DOHH2 (cell line): ENCODE data around the gene PDE9A.

Source experiments
- H3F3A ChIP-seq: fragments of 200-600 bp; sonication (generic), shearing (Covaris generic); 2 replicates; pipeline ENCODE4 v1.6.0; 2016; ENCODE audit warnings: antibody characterized with exemption, mild to moderate bottlenecking; ENCODE audit not compliant: control insufficient read depth, insufficient read depth
- H3K27ac ChIP-seq: fragments of 200-600 bp; sonication (generic); 2 replicates; pipeline ENCODE4 v1.5.1; 2014; ENCODE audit warnings: low read depth, mild to moderate bottlenecking, low read length, moderate library complexity
- H3K27me3 ChIP-seq: fragments of 200-600 bp; sonication (generic); 2 replicates; pipeline ENCODE4 v1.6.1; 2014; ENCODE audit warnings: mild to moderate bottlenecking, low read length, mixed read lengths; ENCODE audit not compliant: control insufficient read depth
- H3K36me3 ChIP-seq: fragments of 200-600 bp; sonication (generic); 2 replicates; pipeline ENCODE4 v1.6.1; 2014; ENCODE audit warnings: mild to moderate bottlenecking, low read length, moderate library complexity, mixed read lengths; ENCODE audit not compliant: control insufficient read depth
- H3K4me1 ChIP-seq: fragments of 200-600 bp; sonication (generic); 2 replicates; pipeline ENCODE4 v1.6.1; 2014; ENCODE audit warnings: mild to moderate bottlenecking, low read length, mixed read lengths; ENCODE audit not compliant: control insufficient read depth
- H3K4me2 ChIP-seq: fragments of 200-600 bp; sonication (generic); 2 replicates; pipeline ENCODE4 v1.6.0; 2014; ENCODE audit warnings: mild to moderate bottlenecking, low read length, moderate library complexity
- H3K4me3 ChIP-seq: fragments of 200-600 bp; sonication (generic); 2 replicates; pipeline ENCODE4 v1.5.1; 2014; ENCODE audit warnings: mild to moderate bottlenecking, low read length, mixed read lengths
- H3K79me2 ChIP-seq: fragments of 200-600 bp; sonication (generic); 2 replicates; pipeline ENCODE4 v1.6.1; 2014; ENCODE audit warnings: mild to moderate bottlenecking, low read length, mixed read lengths; ENCODE audit not compliant: control insufficient read depth
- H3K9me2 ChIP-seq: fragments of 200-600 bp; sonication (generic); replicated peaks from 2 replicates; pipeline ENCODE4 v1.6.1; 2014; ENCODE audit warnings: mild to moderate bottlenecking, low read length, mixed read lengths; ENCODE audit not compliant: control insufficient read depth
- H3K9me3 ChIP-seq: fragments of 200-600 bp; sonication (generic); 2 replicates; pipeline ENCODE4 v1.6.1; 2014; ENCODE audit warnings: antibody characterized with exemption, low read length, mixed read lengths; ENCODE audit not compliant: control insufficient read depth, insufficient read depth
- H4K20me1 ChIP-seq: fragments of 200-600 bp; sonication (generic); 2 replicates; pipeline ENCODE4 v1.6.0; 2014; ENCODE audit warnings: low read depth, mild to moderate bottlenecking, antibody characterized with exemption, low read length, moderate library complexity; ENCODE audit not compliant: control insufficient read depth, insufficient read depth
- EZH2phosphoT487 ChIP-seq: fragments of 200-600 bp; sonication (generic); IDR thresholded peaks from 2 replicates; pipeline ENCODE4 v1.6.1; 2017; ENCODE audit warnings: borderline replicate concordance, mild to moderate bottlenecking, antibody characterized with exemption, low read length, moderate library complexity, mixed read lengths
- TF ChIP-seq, protein P1 (sequence below): fragments of 200-600 bp; sonication (generic); IDR thresholded peaks from one replicate; pipeline ENCODE4 v1.5.1; 2014; ENCODE audit warnings: antibody characterized with exemption, mild to moderate bottlenecking, low read depth, low read length; ENCODE audit not compliant: poor library complexity, severe bottlenecking

PDE9A gene

DNA sequence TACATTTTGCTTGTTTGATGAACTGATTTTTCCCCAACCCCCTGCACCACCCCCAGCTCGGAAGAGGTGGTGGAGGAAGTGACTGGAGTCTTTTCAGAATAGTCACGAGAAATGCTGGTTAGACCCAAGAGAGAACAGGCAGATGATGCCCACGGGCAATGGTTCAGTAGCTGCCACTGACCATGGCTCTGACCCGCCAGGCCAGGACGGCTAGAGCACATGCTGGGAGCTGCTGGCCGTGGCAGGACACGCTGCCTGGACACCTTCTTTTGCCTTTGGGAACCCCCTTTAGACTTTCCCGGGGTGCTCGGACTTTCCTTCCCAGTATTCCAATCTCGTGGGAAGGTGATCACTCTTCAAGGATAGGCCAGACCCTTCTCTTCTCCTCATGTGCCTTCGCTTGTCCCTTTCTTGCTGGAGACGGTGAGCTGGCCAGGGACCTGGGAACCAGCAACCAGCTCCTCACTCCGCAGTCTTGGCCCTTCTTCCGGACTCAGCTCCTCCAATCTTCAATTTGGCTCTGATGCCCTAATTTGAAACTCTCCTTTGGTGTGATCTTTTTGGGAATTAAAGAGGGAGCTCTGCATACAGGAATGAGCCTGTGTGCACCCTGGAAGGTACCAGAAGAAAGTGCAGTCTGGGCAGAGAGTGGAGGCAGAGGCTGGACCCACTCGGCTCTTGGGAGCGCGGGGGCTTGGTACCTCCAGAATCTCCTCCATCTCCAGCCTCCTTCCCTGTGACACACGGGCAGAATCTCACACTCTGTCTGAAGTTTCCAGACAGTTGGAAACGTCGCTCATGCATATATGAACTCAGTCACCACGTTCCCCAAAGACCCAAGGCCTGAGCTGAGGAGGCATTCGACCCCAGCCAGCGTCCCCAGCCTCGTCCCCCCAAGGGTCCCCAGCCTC lies 4.0 kb upstream of the PDE9A start:
- H3K4me2 ChIP-seq = no peak overlapping the region
- no peaks in the 10 kb centered on the region for H3K36me3 ChIP-seq
- H3K9me2 ChIP-seq = no peaks in the 10 kb centered on the region
- H3K79me2 ChIP-seq = no peaks in the 10 kb centered on the region
- H3K27ac ChIP-seq = no peak overlapping the region
- H3K9me3 ChIP-seq = no peaks in the 10 kb centered on the region
- TF ChIP-seq, protein P1, sequence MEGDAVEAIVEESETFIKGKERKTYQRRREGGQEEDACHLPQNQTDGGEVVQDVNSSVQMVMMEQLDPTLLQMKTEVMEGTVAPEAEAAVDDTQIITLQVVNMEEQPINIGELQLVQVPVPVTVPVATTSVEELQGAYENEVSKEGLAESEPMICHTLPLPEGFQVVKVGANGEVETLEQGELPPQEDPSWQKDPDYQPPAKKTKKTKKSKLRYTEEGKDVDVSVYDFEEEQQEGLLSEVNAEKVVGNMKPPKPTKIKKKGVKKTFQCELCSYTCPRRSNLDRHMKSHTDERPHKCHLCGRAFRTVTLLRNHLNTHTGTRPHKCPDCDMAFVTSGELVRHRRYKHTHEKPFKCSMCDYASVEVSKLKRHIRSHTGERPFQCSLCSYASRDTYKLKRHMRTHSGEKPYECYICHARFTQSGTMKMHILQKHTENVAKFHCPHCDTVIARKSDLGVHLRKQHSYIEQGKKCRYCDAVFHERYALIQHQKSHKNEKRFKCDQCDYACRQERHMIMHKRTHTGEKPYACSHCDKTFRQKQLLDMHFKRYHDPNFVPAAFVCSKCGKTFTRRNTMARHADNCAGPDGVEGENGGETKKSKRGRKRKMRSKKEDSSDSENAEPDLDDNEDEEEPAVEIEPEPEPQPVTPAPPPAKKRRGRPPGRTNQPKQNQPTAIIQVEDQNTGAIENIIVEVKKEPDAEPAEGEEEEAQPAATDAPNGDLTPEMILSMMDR = no peak
- no peak for TF ChIP-seq EZH2phosphoT487
- H3K4me3 ChIP-seq = no peak overlapping the region
- no peaks in the 10 kb centered on the region for H4K20me1 ChIP-seq
- H3K27me3 ChIP-seq = peaks cover 11% of the 10 kb centered on the region
- H3K4me1 ChIP-seq = peaks cover 16% of the 10 kb centered on the region
- no peaks in the 10 kb centered on the region for H3F3A ChIP-seq

DNA sequence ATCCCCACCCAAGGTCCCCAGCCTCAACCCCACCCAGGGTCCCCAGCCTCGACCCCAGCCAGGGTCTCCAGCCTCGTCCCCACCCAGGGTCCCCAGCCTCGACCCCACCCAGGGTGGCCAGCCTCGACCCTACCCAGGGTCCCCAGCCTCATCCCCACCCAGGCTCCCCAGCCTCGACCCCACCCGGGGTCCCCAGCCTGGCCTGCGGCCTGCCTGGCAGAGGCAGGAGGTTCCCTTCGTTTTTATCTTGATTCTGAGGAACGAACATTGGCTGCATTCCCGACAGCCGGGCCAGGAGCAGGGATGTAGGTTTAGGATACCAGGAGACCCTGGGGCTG lies 3.4 kb upstream of the PDE9A start:
- H3K4me3 ChIP-seq = no peak overlapping the region
- H3K4me2 ChIP-seq = no peak overlapping the region
- no peak overlapping the region for H3K27ac ChIP-seq
- H3F3A ChIP-seq = peaks cover 3% of the 10 kb centered on the region; the same call in 1 of the 2 replicates
- H3K79me2 ChIP-seq = peaks cover 4% of the 10 kb centered on the region
- no peaks in the 10 kb centered on the region; the same call in 1 of the 2 replicates for H3K36me3 ChIP-seq
- no peaks in the 10 kb centered on the region for H3K9me2 ChIP-seq
- peaks cover 4% of the 10 kb centered on the region; the same call in 1 of the 2 replicates for H4K20me1 ChIP-seq
- H3K27me3 ChIP-seq = peaks cover 11% of the 10 kb centered on the region
- no peaks in the 10 kb centered on the region for H3K9me3 ChIP-seq
- H3K4me1 ChIP-seq = peaks cover 22% of the 10 kb centered on the region
- TF ChIP-seq, protein P1 = no peak
- TF ChIP-seq EZH2phosphoT487 = no peak

DNA sequence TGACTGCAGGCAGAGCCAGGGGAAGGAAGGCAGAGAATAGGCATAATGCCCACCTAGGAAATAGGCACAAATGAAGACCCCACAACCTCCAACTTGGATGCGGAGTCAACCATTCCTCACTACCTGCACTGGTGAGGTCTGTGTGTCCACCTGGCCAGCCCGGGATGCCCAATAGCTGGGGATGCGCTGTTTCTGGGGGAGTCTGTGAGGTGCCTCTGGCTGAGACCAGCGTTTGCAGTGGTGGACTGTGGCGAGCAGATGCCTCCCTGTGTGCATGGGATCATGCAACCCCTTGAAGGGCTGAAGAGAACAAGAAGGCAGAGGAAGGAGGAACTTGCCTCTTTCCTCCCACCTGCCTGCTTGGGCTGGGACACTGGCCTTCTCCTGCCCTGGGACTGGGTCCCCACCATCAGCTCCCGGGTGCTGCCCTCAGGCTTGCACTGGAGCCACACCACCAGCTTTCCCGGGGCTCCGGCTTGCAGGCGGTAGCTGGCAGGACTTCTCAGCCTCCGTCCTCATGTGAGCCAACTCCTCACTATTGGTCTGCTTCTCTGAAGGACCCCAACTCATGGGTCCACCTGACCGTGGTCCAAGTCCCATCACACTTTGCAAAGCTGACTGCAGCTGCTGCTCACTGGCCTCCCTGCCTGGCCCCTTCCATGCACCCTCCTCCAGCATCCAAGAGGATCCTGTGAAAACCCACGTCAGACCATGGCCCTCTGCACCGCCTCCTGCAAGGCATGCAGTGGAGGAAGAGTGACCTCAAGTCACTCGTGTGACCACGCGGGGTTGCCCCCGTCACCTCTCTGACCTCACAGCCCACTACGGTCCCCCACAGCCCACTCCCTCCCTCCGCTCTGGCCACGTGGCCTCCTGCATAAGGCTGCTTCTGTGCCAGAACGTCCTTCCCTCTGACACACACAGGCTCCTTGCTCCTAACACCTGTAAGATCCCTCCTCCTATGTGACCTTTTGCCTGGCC lies 2.7 kb upstream of the PDE9A start:
- no peaks in the 10 kb centered on the region for H3K9me3 ChIP-seq
- TF ChIP-seq, protein P1 = no peak
- TF ChIP-seq EZH2phosphoT487 = no peak
- no peak overlapping the region for H3K4me2 ChIP-seq
- no peak overlapping the region for H3K27ac ChIP-seq
- no peaks in the 10 kb centered on the region; the same call in 1 of the 2 replicates for H3K36me3 ChIP-seq
- H4K20me1 ChIP-seq = peaks cover 10% of the 10 kb centered on the region; the same call in 1 of the 2 replicates
- H3F3A ChIP-seq = peaks cover 7% of the 10 kb centered on the region; the same call in 1 of the 2 replicates
- H3K4me1 ChIP-seq = peaks cover 30% of the 10 kb centered on the region
- H3K4me3 ChIP-seq = no peak overlapping the region
- peaks cover 11% of the 10 kb centered on the region for H3K27me3 ChIP-seq
- H3K79me2 ChIP-seq = peaks cover 12% of the 10 kb centered on the region
- H3K9me2 ChIP-seq = no peaks in the 10 kb centered on the region
